DND-41 (cell line): ENCODE measurements around the gene RYR2.

Experiments
- ATAC-seq: fragments of 200-7000 bp; cut with Tn5 transposase; 3 replicates; pipeline ENCODE4 v1.9.1; 2021; ENCODE audit warnings: low read depth; ENCODE audit not compliant: insufficient read depth
- DNase-seq: peaks from one replicate; pipeline ENCODE4 v3.0.0-alpha.2; 2020
- H2AFZ ChIP-seq: 2 replicates; pipeline ENCODE4 v1.6.0; 2012; ENCODE audit warnings: low read depth, low read length
- H3K27ac ChIP-seq: 2 replicates; pipeline ENCODE4 v1.5.1; 2012; ENCODE audit warnings: low read length, inconsistent platforms
- H3K27me3 ChIP-seq: fragments of 200-600 bp; sonication (generic); 2 replicates; pipeline ENCODE4 v1.6.0; 2012; ENCODE audit warnings: low read length, mild to moderate bottlenecking, inconsistent platforms; ENCODE audit not compliant: insufficient read depth, poor library complexity
- H3K36me3 ChIP-seq: 2 replicates; pipeline ENCODE4 v1.5.1; 2012; ENCODE audit warnings: low read length, inconsistent platforms; ENCODE audit not compliant: insufficient read depth
- H3K4me1 ChIP-seq: 2 replicates; pipeline ENCODE4 v1.5.1; 2012; ENCODE audit warnings: mild to moderate bottlenecking, low read length; ENCODE audit not compliant: insufficient read depth
- H3K4me2 ChIP-seq: 2 replicates; pipeline ENCODE4 v1.6.0; 2012; ENCODE audit warnings: mild to moderate bottlenecking, moderate library complexity, low read length, inconsistent platforms; ENCODE audit not compliant: insufficient read depth
- H3K4me3 ChIP-seq, 2 experiments: fragments of 200-600 bp in 1 of 2; shearing (Covaris generic) in 1 of 2; 2 replicates each; pipeline ENCODE4 v1.5.1; 2012 to 2016; ENCODE audit warnings: inconsistent platforms in 2 of 2, low read length in 2 of 2, mild to moderate bottlenecking in 2 of 2, low read depth in 1 of 2, moderate library complexity in 1 of 2
- H3K79me2 ChIP-seq: 2 replicates; pipeline ENCODE4 v1.6.0; 2012; ENCODE audit warnings: low read length, inconsistent platforms; ENCODE audit not compliant: insufficient read depth
- H3K9ac ChIP-seq: 2 replicates; pipeline ENCODE4 v1.6.0; 2012; ENCODE audit warnings: low read depth, mild to moderate bottlenecking, inconsistent platforms, low read length, moderate library complexity
- H3K9me3 ChIP-seq: 2 replicates; pipeline ENCODE4 v1.5.1; 2012; ENCODE audit warnings: low read length, moderate library complexity, mild to moderate bottlenecking, inconsistent platforms; ENCODE audit not compliant: insufficient read depth, severe bottlenecking
- H4K20me1 ChIP-seq: 2 replicates; pipeline ENCODE4 v1.6.0; 2012; ENCODE audit warnings: low read length; ENCODE audit not compliant: insufficient read depth
- CTCF ChIP-seq: IDR thresholded peaks from 2 replicates; pipeline ENCODE4 v1.5.1; 2012; ENCODE audit warnings: borderline replicate concordance, low read length, moderate library complexity, mild to moderate bottlenecking; ENCODE audit not compliant: poor library complexity, severe bottlenecking; ENCODE audit errors: extremely low read depth
- EZH2 ChIP-seq: IDR thresholded peaks from 3 replicates; pipeline ENCODE4 v1.6.1; 2012; ENCODE audit warnings: borderline replicate concordance, low read depth, mild to moderate bottlenecking, moderate library complexity, low read length, inconsistent platforms; ENCODE audit not compliant: severe bottlenecking

The RYR2 gene

GRCh38 chr1:237789619-237790018, 747.6 kb downstream of the RYR2 start:
- no peaks in the 10 kb centered on the region for H3K36me3 ChIP-seq
- H3K9ac ChIP-seq = no peak overlapping the region
- no peaks in the 10 kb centered on the region for H4K20me1 ChIP-seq
- H3K4me3 ChIP-seq = no peak overlapping the region
- TF ChIP-seq EZH2 (no peak), CTCF (no peak)
- no peaks in the 10 kb centered on the region for H3K9me3 ChIP-seq
- H3K79me2 ChIP-seq = no peaks in the 10 kb centered on the region
- H3K4me1 ChIP-seq = no peaks in the 10 kb centered on the region
- no peak overlapping the region for H3K27ac ChIP-seq
- no peak overlapping the region for H3K4me2 ChIP-seq
- DNase-seq = no peak
- ATAC-seq = no peak
- H2AFZ ChIP-seq = no peak overlapping the region
- no peaks in the 10 kb centered on the region for H3K27me3 ChIP-seq

- Histone ChIP-seq H3K36me3 (no peaks in the 10 kb centered on the region), H3K4me3 (no peak overlapping the region), H3K4me2 (no peak overlapping the region), H4K20me1 (no peaks in the 10 kb centered on the region), H2AFZ (no peak overlapping the region), H3K27ac (no peak overlapping the region), H3K9me3 (no peaks in the 10 kb centered on the region), H3K27me3 (no peaks in the 10 kb centered on the region), H3K79me2 (no peaks in the 10 kb centered on the region), H3K4me1 (no peaks in the 10 kb centered on the region), H3K9ac (no peak overlapping the region)
- no peak for DNase-seq
- TF ChIP-seq EZH2 (no peak), CTCF (no peak)
- ATAC-seq = no peak
Observed at GRCh38 chr1:237791592-237791991, 749.6 kb downstream of the RYR2 start.

GRCh38 chr1:237792149-237792548, 750.2 kb downstream of the RYR2 start:
- Histone ChIP-seq H3K9ac (no peak overlapping the region), H4K20me1 (no peaks in the 10 kb centered on the region), H3K27me3 (no peaks in the 10 kb centered on the region), H3K36me3 (no peaks in the 10 kb centered on the region), H3K4me3 (no peak overlapping the region), H3K4me1 (no peaks in the 10 kb centered on the region), H3K4me2 (no peak overlapping the region), H3K79me2 (no peaks in the 10 kb centered on the region), H3K9me3 (no peaks in the 10 kb centered on the region), H3K27ac (no peak overlapping the region), H2AFZ (no peak overlapping the region)
- DNase-seq (no peak), ATAC-seq (no peak)
- TF ChIP-seq EZH2 (no peak), CTCF (no peak)

- no peaks in the 10 kb centered on the region for H3K79me2 ChIP-seq
- H2AFZ ChIP-seq = no peak overlapping the region
- no peak overlapping the region for H3K27ac ChIP-seq
- ATAC-seq (no peak), DNase-seq (no peak)
- no peak overlapping the region for H3K4me2 ChIP-seq
- no peaks in the 10 kb centered on the region for H3K36me3 ChIP-seq
- no peak overlapping the region for H3K9ac ChIP-seq
- no peaks in the 10 kb centered on the region for H3K27me3 ChIP-seq
- no peak overlapping the region for H3K4me3 ChIP-seq
- H3K4me1 ChIP-seq = no peaks in the 10 kb centered on the region
- TF ChIP-seq EZH2 (no peak), CTCF (no peak)
- H4K20me1 ChIP-seq = no peaks in the 10 kb centered on the region
- H3K9me3 ChIP-seq = no peaks in the 10 kb centered on the region
Observed at GRCh38 chr1:237792726-237793125, 750.7 kb downstream of the RYR2 start.
